Transverse colon (tissue), 4 donors: ENCODE data around the gene SLC12A2. TPM values are rescaled to one million over a fixed set of nuclear protein-coding genes. Genes with fewer than 3 reads are reported as not detected.

Source experiments
- DNase-seq: peaks from one replicate; pipeline ENCODE4 v3.0.0-alpha.2; 2019
- H3K27ac ChIP-seq, 4 donors: fragments of 200-600 bp; sonication (generic); 2 replicates each; pipeline ENCODE4 v1.5.1; 2016 to 2018; ENCODE audit warnings: inconsistent platforms in 4 of 4
- H3K27me3 ChIP-seq: fragments of 200-600 bp; sonication (generic); 2 replicates; pipeline ENCODE4 v1.5.1; 2017; ENCODE audit warnings: inconsistent platforms
- H3K36me3 ChIP-seq, 4 donors: fragments of 200-600 bp; sonication (generic); 2 replicates each; pipeline ENCODE4 v1.5.1; 2017 to 2019; ENCODE audit warnings: inconsistent platforms in 4 of 4
- H3K4me1 ChIP-seq, 4 donors: fragments of 200-600 bp; sonication (generic); 2 replicates each; pipeline ENCODE4 v1.5.1; 2017 to 2020; ENCODE audit warnings: inconsistent platforms in 4 of 4
- H3K4me3 ChIP-seq, 4 donors: fragments of 200-600 bp; sonication (generic); 1 replicate in 1 of 4; 2 replicates in 3 of 4; pipeline versions ENCODE4 v1.5.1 to v1.6.1; 2017 to 2019; ENCODE audit warnings: inconsistent platforms in 4 of 4
- H3K9me3 ChIP-seq, 2 donors: fragments of 200-600 bp; sonication (generic); 2 replicates each; pipeline ENCODE4 v1.5.1; 2017 to 2019; ENCODE audit warnings: inconsistent platforms in 2 of 2
- EP300 ChIP-seq: sonication (generic); formaldehyde crosslinking; IDR thresholded peaks from one replicate; pipeline ENCODE4 v1.6.1; 2017; ENCODE audit warnings: antibody characterized with exemption, low read depth
- POLR2A ChIP-seq: fragments of 450-650 bp; IDR thresholded peaks from one replicate; pipeline ENCODE4 v1.6.1; 2016; ENCODE audit warnings: antibody characterized with exemption, mild to moderate bottlenecking, moderate library complexity
- POLR2AphosphoS5 ChIP-seq, 3 donors: sonication (generic); formaldehyde crosslinking; IDR thresholded peaks; one replicate each; pipeline ENCODE4 v1.6.1; 2016; ENCODE audit warnings: antibody characterized with exemption in 3 of 3
- WGBS, 2 donors: methylation state at CpG; one replicate each; pipeline ENCODE4 v1.1.5; 2018; ENCODE audit warnings: low coverage in 1 of 2; 5-methylcytosine and 5-hydroxymethylcytosine counted together
- in situ Hi-C, 4 donors: fragments of 200-750 bp; cut with MboI; loops; one replicate each; pipeline versions ENCODE4 v1.15.0 to v1.15.1; 2017; ENCODE audit warnings: low sequenced_read_pairs in 3 of 4, low pct_ligation_motif_present in 1 of 4, low pct_unique_long_range_greater_than_20kb in 1 of 4
- intact Hi-C: fragments of 100-400 bp; cut with DNase I; formaldehyde crosslinking; loops from one replicate; pipeline ENCODE4 v1.15.1; 2023; ENCODE audit warnings: low total_unique reads
- total RNA-seq, 4 donors: library from RNA; depleted of rRNA; stranded (reverse); fragments of >200 nt; gene quantifications; one replicate each; pipeline ENCODE4 v1.1.0, GENCODE V29; 2016
- TF ChIP-seq, protein P1 (sequence below), 5 experiments: fragments of 200-600 bp in 3 of 5; fragments of 450-650 bp in 2 of 5; sonication (generic) in 3 of 5; IDR thresholded peaks; 1 replicate in 2 of 5; 2 replicates in 3 of 5; pipeline ENCODE4 v1.5.1; 2016 to 2017; ENCODE audit warnings: antibody characterized with exemption in 5 of 5, inconsistent platforms in 3 of 5, mild to moderate bottlenecking in 2 of 5, moderate library complexity in 1 of 5

SLC12A2 gene
- total RNA-seq, 4 donors from 2014 or later: 40.4 to 91.1 (median 73.5) TPM

DNA sequence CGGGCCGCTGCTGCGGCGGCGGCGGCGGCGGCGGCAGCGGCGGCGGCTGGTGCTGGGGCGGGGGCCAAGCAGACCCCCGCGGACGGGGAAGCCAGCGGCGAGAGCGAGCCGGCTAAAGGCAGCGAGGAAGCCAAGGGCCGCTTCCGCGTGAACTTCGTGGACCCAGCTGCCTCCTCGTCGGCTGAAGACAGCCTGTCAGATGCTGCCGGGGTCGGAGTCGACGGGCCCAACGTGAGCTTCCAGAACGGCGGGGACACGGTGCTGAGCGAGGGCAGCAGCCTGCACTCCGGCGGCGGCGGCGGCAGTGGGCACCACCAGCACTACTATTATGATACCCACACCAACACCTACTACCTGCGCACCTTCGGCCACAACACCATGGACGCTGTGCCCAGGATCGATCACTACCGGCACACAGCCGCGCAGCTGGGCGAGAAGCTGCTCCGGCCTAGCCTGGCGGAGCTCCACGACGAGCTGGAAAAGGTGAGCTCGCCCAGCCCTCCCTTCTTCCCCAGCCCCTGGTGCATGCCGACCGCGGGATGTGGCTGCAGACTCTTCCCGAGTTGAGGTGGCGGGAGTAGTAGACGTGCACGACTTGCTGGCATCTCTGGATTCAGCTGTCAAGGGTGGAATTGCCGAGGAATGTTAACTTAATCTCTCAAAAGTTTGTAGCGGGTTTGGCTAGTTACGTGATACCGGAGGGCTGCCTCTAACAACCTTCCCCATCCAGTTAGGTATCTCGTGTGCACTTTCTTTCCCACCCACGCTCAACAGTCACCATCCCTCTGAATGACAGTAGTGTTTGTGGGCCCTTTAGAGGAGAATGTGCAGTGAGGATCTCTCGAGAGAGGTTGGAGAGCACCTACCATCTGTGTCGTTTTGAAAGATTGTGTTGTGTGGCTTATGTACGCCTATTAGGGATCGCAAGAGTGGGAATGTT lies 932 bp downstream of the SLC12A2 start:
- in situ Hi-C loops: no loop called here
- no peaks in the 10 kb centered on the region for H3K9me3 ChIP-seq
- H3K27me3 ChIP-seq: no peaks in the 10 kb centered on the region
- intact Hi-C loops: loop anchor here (10.0 kb wide), 1 partner anchor 330 kb away; no protein-coding TSS in a partner anchor
- H3K36me3 ChIP-seq: no peaks in the 10 kb centered on the region
- H3K4me1 ChIP-seq: peaks cover 4 to 51% (median 18%) of the 10 kb centered on the region in 4 donors
- peak overlapping the region; percentile 62 to 95 (median 94) for H3K4me3 ChIP-seq
- DNase-seq: peak; percentile 47
- TF ChIP-seq POLR2A (no peak), EP300 (no peak), POLR2AphosphoS5 (IDR thresholded peaks at IDR 0.05) (no peak)
- TF ChIP-seq, protein P1, sequence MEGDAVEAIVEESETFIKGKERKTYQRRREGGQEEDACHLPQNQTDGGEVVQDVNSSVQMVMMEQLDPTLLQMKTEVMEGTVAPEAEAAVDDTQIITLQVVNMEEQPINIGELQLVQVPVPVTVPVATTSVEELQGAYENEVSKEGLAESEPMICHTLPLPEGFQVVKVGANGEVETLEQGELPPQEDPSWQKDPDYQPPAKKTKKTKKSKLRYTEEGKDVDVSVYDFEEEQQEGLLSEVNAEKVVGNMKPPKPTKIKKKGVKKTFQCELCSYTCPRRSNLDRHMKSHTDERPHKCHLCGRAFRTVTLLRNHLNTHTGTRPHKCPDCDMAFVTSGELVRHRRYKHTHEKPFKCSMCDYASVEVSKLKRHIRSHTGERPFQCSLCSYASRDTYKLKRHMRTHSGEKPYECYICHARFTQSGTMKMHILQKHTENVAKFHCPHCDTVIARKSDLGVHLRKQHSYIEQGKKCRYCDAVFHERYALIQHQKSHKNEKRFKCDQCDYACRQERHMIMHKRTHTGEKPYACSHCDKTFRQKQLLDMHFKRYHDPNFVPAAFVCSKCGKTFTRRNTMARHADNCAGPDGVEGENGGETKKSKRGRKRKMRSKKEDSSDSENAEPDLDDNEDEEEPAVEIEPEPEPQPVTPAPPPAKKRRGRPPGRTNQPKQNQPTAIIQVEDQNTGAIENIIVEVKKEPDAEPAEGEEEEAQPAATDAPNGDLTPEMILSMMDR (IDR thresholded peaks at IDR 0.05): no peak
- WGBS, 2 donors: 4 to 20% methylated on average over 1 to 18 of the region's 71 CpGs
- H3K27ac ChIP-seq: peak overlapping the region; percentile 93 to 99 (median 96)

DNA sequence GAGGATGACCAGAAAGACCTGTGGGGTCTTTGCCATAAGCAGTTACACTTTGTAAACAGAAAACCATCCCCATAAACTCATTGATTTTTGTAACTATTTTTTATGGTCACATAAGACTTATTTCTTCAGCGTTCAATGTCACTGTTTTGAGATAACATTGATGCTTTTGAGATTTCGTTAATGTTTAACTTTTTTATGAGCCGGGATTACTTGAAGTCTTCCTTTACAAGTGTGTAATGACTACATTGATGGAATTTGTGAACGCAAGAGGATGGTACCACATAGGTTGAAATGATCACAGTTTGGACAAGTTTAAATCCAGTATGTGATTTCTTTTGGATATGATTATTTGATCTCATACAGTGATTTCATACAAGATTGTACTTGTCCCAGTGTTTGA lies 1.8 kb downstream of the SLC12A2 start:
- 20 to 24% methylated on average over 4 of the region's 4 CpGs for WGBS, 2 donors
- H3K27ac ChIP-seq: peak overlapping the region in 3 of 4 donors; percentile 93 to 99 (median 96)

DNA sequence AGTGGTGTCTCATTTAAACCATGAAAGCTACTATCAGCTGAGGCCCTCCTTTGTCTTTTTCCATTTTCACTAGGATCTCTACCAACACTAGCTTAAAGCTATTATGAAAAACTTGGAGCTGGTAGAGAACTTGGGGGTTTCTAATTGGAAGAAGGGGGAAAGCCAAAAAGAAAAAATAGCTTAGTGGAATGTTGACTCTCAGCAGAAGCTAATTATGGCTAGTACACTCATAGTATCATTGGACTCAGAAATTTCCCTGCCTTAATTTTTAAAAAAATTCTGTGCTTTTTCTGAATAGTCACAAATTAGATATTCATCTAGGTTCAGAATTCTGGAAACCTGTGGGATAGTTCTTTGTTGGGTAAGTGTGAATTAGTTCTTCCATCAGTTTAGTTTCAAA lies 8.0 kb downstream of the SLC12A2 start:
- DNase-seq: no peak
- H3K27me3 ChIP-seq: no peaks in the 10 kb centered on the region
- H3K36me3 ChIP-seq: no peaks in the 10 kb centered on the region
- TF ChIP-seq, protein P1 (IDR thresholded peaks at IDR 0.05): no peak
- TF ChIP-seq POLR2A (no peak), EP300 (no peak), POLR2AphosphoS5 (IDR thresholded peaks at IDR 0.05) (no peak)
- intact Hi-C loops (no loop called here), in situ Hi-C loops (no loop called here)
- H3K9me3 ChIP-seq: peaks cover 1 to 2% of the 10 kb centered on the region in 2 donors
- no peak overlapping the region for H3K4me3 ChIP-seq
- H3K27ac ChIP-seq: no peak overlapping the region
- H3K4me1 ChIP-seq: peaks cover 0 to 40% (median 10%) of the 10 kb centered on the region in 4 donors

More for the DNA sequence above, 1.8 kb downstream of the SLC12A2 start:
- H3K4me3 ChIP-seq: peak overlapping the region; percentile 4 to 95 (median 94)
- no peaks in the 10 kb centered on the region for H3K27me3 ChIP-seq
- H3K4me1 ChIP-seq: peaks cover 0 to 48% (median 15%) of the 10 kb centered on the region in 4 donors
- DNase-seq: no peak
- intact Hi-C loops: loop anchor here (10.0 kb wide), 1 partner anchor 331 kb away; no protein-coding TSS in a partner anchor
- no peaks in the 10 kb centered on the region for H3K36me3 ChIP-seq
- no peaks in the 10 kb centered on the region for H3K9me3 ChIP-seq
- no peak for TF ChIP-seq EP300
- TF ChIP-seq POLR2AphosphoS5 (IDR thresholded peaks at IDR 0.05): no peak
- TF ChIP-seq, protein P1 (IDR thresholded peaks at IDR 0.05): no peak
- TF ChIP-seq POLR2A: no peak
- in situ Hi-C loops: no loop called here

DNA sequence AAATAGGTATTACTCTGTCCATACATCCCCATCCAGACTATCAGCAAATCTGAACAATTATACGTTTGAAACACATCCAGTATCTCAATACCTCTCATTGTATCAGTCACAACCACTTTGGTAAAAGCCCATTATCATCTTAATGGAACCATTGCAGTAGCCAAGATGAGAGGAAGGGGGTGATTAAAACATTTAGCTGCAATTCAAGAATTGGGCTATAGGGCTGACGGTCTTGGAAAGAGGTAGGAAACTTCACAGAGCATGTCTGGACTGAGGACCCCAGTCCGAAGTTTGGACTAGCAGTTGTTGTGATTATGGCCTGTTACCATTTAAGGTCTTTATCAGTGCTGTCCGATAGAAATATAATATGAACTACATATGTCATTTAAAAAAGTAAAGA lies 8.6 kb downstream of the SLC12A2 start:
- in situ Hi-C loops (no loop called here), intact Hi-C loops (no loop called here)
- H3K36me3 ChIP-seq: no peaks in the 10 kb centered on the region
- 29 to 57% methylated on average over 4 of the region's 4 CpGs for WGBS, 2 donors
- no peak for DNase-seq
- no peak overlapping the region for H3K4me3 ChIP-seq
- H3K4me1 ChIP-seq: peaks cover 0 to 35% (median 8%) of the 10 kb centered on the region in 4 donors
- no peak overlapping the region for H3K27ac ChIP-seq
- peaks cover 5 to 7% of the 10 kb centered on the region in 2 donors for H3K9me3 ChIP-seq
- TF ChIP-seq EP300: no peak
- TF ChIP-seq, protein P1 (IDR thresholded peaks at IDR 0.05): no peak
- no peak for TF ChIP-seq POLR2A
- no peak for TF ChIP-seq POLR2AphosphoS5 (IDR thresholded peaks at IDR 0.05)
- H3K27me3 ChIP-seq: no peaks in the 10 kb centered on the region
